Esophagus squamous epithelium (tissue), 5 donors: Measurements from ENCODE around the gene PGP. TPM values are rescaled to one million over a fixed set of nuclear protein-coding genes. Genes with fewer than 3 reads are reported as not detected.

ENCODE experiments used
- DNase-seq: peaks from one replicate; lab custom pipeline; 2025; lab: John Stamatoyannopoulos, UW
- H3K27ac ChIP-seq, 4 donors: fragments of 200-600 bp; sonication (generic); one replicate each; pipeline ENCODE4 v1.5.1; 2016 to 2019; ENCODE audit warnings: mild to moderate bottlenecking in 1 of 4
- H3K27me3 ChIP-seq, 4 donors: fragments of 200-600 bp; sonication (generic); 1 replicate in 3 of 4; 2 replicates in 1 of 4; pipeline versions ENCODE4 v1.5.1 to v1.6.0; 2017 to 2021; ENCODE audit warnings: antibody characterized with exemption in 1 of 4
- H3K36me3 ChIP-seq, 3 donors: fragments of 200-600 bp; sonication (generic); one replicate each; pipeline ENCODE4 v1.5.1; 2016 to 2019
- H3K4me1 ChIP-seq, 3 donors: fragments of 200-600 bp; sonication (generic); one replicate each; pipeline ENCODE4 v1.5.1; 2017 to 2019
- H3K4me3 ChIP-seq, 4 donors: fragments of 200-600 bp; sonication (generic); 1 replicate in 3 of 4; 2 replicates in 1 of 4; pipeline ENCODE4 v1.5.1; 2016 to 2019; ENCODE audit warnings: mild to moderate bottlenecking in 2 of 4, moderate library complexity in 1 of 4
- H3K9me3 ChIP-seq, 3 donors: fragments of 200-600 bp; sonication (generic); one replicate each; pipeline ENCODE4 v1.5.1; 2016 to 2019
- CTCF ChIP-seq, 6 experiments: fragments of 450-650 bp in 4 of 6; fragments of 200-600 bp in 2 of 6; sonication (generic) in 2 of 6; IDR thresholded peaks; one replicate each; pipeline ENCODE4 v1.5.1; 2016 to 2019; ENCODE audit warnings: antibody characterized with exemption in 6 of 6, mild to moderate bottlenecking in 4 of 6, moderate library complexity in 4 of 6
- POLR2A ChIP-seq, 4 donors: fragments of 450-650 bp; IDR thresholded peaks; one replicate each; pipeline ENCODE4 v1.6.1; 2017; ENCODE audit warnings: antibody characterized with exemption in 4 of 4, mild to moderate bottlenecking in 4 of 4, moderate library complexity in 3 of 4
- WGBS, 2 donors: methylation state at CpG; one replicate each; pipeline ENCODE4 v1.1.5; 2018; 5-methylcytosine and 5-hydroxymethylcytosine counted together
- intact Hi-C: fragments of 100-400 bp; cut with DNase I; formaldehyde crosslinking; loops from one replicate; pipeline ENCODE4 v1.15.0; 2022
- total RNA-seq, 4 donors: library from RNA; depleted of rRNA; stranded (reverse); fragments of >200 nt; gene quantifications; one replicate each; pipeline ENCODE4 v1.1.0, GENCODE V29; 2016
- donor health status: DM: yes; HTN: yes; CAD: no.

Gene PGP
- total RNA-seq, 4 donors from 2014 or later = 5.5 to 14.2 (median 7.4) TPM

DNA sequence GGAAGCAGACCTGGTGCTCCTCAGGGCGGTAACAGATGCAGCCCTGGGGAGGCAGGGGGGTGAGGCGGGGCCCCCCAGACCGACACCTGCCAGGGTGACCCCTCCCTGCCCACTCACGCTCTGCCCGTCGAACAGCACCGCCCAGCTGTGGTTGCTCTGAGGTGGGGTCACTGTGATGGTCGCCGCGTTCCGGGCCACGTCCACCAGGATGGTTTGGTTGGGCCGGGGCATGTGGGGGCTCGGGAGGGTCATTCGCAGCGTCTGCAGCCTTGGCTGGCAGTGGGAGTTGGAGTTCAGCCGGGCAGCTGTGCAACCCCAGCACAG, 4.7 kb downstream of the PGP start:
- WGBS, 2 donors = 87% methylated on average over 11 of the region's 17 CpGs; no CpG with 5 or more reads in 1 of the 2 donors

GRCh38 chr16:2209258-2210008, 5.2 kb downstream of the PGP start:
- no peak for DNase-seq
- Histone ChIP-seq H3K27ac (no peak overlapping the region), H3K36me3 (peaks cover 14 to 43% (median 25%) of the 10 kb centered on the region in 3 donors), H3K4me1 (peaks cover 33 to 54% (median 47%) of the 10 kb centered on the region in 3 donors), H3K27me3 (no peaks in the 10 kb centered on the region), H3K9me3 (no peaks in the 10 kb centered on the region), H3K4me3 (no peak overlapping the region)
- 100% methylated on average over 4 of the region's 29 CpGs; no CpG with 5 or more reads in 1 of the 2 donors for WGBS, 2 donors
- TF ChIP-seq CTCF (IDR thresholded peaks at IDR 0.05) = no peak
- no peak for TF ChIP-seq POLR2A (IDR thresholded peaks at IDR 0.05)
- intact Hi-C loops = no loop called here

More for the DNA sequence above, 4.7 kb downstream of the PGP start:
- TF ChIP-seq POLR2A (IDR thresholded peaks at IDR 0.05) = no peak
- TF ChIP-seq CTCF (IDR thresholded peaks at IDR 0.05) = no peak
- no peaks in the 10 kb centered on the region for H3K27me3 ChIP-seq
- peaks cover 33 to 49% (median 42%) of the 10 kb centered on the region in 3 donors for H3K4me1 ChIP-seq
- no peak overlapping the region for H3K4me3 ChIP-seq
- intact Hi-C loops = no loop called here
- H3K36me3 ChIP-seq = peaks cover 14 to 43% (median 25%) of the 10 kb centered on the region in 3 donors
- no peak for DNase-seq
- H3K9me3 ChIP-seq = no peaks in the 10 kb centered on the region
- no peak overlapping the region for H3K27ac ChIP-seq

DNA sequence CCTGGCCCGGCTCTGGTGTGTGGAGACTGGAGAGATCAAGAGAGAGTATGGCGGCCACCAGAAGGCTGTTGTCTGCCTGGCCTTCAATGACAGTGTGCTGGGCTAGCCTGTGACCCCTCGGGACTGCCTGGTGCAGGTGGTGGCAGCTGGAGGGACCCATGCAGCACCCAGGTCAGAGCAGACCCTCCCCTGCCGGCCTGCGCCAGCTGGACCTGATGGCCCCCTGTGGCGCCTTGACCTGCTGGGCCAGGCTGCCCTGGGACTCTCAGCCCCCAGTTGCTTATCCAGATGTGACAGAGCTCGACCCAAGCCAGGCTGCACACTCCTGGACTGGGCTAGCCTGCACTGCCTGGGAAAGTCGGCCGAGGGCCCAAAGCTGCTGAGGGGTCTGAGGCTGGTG, 5.9 kb downstream of the PGP start:
- H3K36me3 ChIP-seq = peaks cover 14 to 43% (median 25%) of the 10 kb centered on the region in 3 donors
- WGBS, 2 donors = 80 to 100% methylated on average over 2 to 3 of the region's 9 CpGs
- intact Hi-C loops = no loop called here
- no peak overlapping the region for H3K4me3 ChIP-seq
- TF ChIP-seq POLR2A (IDR thresholded peaks at IDR 0.05) = no peak
- no peak for TF ChIP-seq CTCF (IDR thresholded peaks at IDR 0.05)
- no peak overlapping the region for H3K27ac ChIP-seq
- no peaks in the 10 kb centered on the region for H3K27me3 ChIP-seq
- H3K4me1 ChIP-seq = peaks cover 30 to 47% (median 41%) of the 10 kb centered on the region in 3 donors
- no peaks in the 10 kb centered on the region for H3K9me3 ChIP-seq
- DNase-seq = no peak

DNA sequence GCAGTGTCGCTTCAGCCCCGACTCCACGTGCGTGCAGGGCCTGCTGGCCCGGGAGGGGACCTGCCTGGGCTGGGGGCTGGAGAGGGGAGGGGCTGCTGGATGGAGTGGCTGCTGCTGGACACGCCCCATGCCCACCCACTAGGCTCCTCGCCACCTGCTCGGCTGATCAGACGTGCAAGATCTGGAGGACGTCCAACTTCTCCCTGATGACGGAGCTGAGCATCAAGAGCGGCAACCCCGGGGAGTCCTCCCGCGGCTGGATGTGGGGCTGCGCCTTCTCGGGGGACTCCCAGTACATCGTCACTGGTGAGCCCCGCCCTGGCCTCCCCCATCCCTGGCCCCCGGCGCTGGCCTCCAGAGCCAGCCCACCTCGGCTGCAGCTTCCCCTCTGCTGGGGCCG, 6.3 kb downstream of the PGP start:
- no peaks in the 10 kb centered on the region for H3K9me3 ChIP-seq
- H3K27me3 ChIP-seq = no peaks in the 10 kb centered on the region
- no peak overlapping the region for H3K27ac ChIP-seq
- H3K4me1 ChIP-seq = peaks cover 25 to 42% (median 36%) of the 10 kb centered on the region in 3 donors
- peaks cover 14 to 43% (median 25%) of the 10 kb centered on the region in 3 donors for H3K36me3 ChIP-seq
- TF ChIP-seq POLR2A (IDR thresholded peaks at IDR 0.05) (no peak), CTCF (IDR thresholded peaks at IDR 0.05) (no peak)
- intact Hi-C loops = no loop called here
- WGBS, 2 donors = 78 to 89% methylated on average over 5 to 9 of the region's 23 CpGs
- no peak overlapping the region for H3K4me3 ChIP-seq
- DNase-seq = no peak

GRCh38 chr16:2207872-2208271, 6.8 kb downstream of the PGP start:
- no peaks in the 10 kb centered on the region for H3K27me3 ChIP-seq
- no peak for TF ChIP-seq POLR2A (IDR thresholded peaks at IDR 0.05)
- no peak for TF ChIP-seq CTCF (IDR thresholded peaks at IDR 0.05)
- no peak overlapping the region for H3K4me3 ChIP-seq
- H3K36me3 ChIP-seq = peaks cover 14 to 43% (median 25%) of the 10 kb centered on the region in 3 donors
- WGBS, 2 donors = 89 to 96% methylated on average over 3 of the region's 9 CpGs
- intact Hi-C loops = no loop called here
- H3K4me1 ChIP-seq = peaks cover 21 to 38% (median 32%) of the 10 kb centered on the region in 3 donors
- no peak for DNase-seq
- H3K27ac ChIP-seq = no peak overlapping the region
- H3K9me3 ChIP-seq = no peaks in the 10 kb centered on the region
